ENCODE measurements around the gene DYNLT4. TPM values are rescaled to one million over a fixed set of nuclear protein-coding genes. Genes with fewer than 3 reads are reported as not detected.
"Not testable (repeated sequence)": the region's sequence is repeated elsewhere in the genome, so short reads cannot be mapped to it uniquely, and the experiment has no call there.

DYNLT4 gene
- total RNA-seq, 1 donor = not detected

GRCh38 chr1:44828841-44829440 is 21.8 kb upstream of the DYNLT4 start:
- no peak overlapping the region for H3K4me3 ChIP-seq (ENCODE audit: low read depth, low read length)
- no peak for TF ChIP-seq CTCF (IDR thresholded peaks at IDR 0.05; ENCODE audit: insufficient read depth, low read length)
- DNase-seq (ENCODE audit: low read depth) = no peak

- H3K4me3 ChIP-seq (ENCODE audit: low read depth, low read length) = no peak overlapping the region
- no peak for TF ChIP-seq CTCF (IDR thresholded peaks at IDR 0.05; ENCODE audit: insufficient read depth, low read length)
- DNase-seq (ENCODE audit: low read depth) = no peak
Observed at GRCh38 chr1:44828003-44828651, 21.0 kb upstream of the DYNLT4 start.

GRCh38 chr1:44827197-44828002 is 20.2 kb upstream of the DYNLT4 start:
- DNase-seq (ENCODE audit: low read depth) = no peak
- no peak overlapping the region for H3K4me3 ChIP-seq (ENCODE audit: low read depth, low read length)
- TF ChIP-seq CTCF (IDR thresholded peaks at IDR 0.05; ENCODE audit: insufficient read depth, low read length) = no peak

- H3K4me3 ChIP-seq (ENCODE audit: low read depth, low read length) = peak overlapping the region; percentile 13
- DNase-seq (ENCODE audit: low read depth) = peak; percentile 79
Observed at GRCh38 chr1:44826375-44827196, 19.4 kb upstream of the DYNLT4 start.

GRCh38 chr1:44824392-44824791 is 17.2 kb upstream of the DYNLT4 start:
- DNase-seq (ENCODE audit: low read depth); H3K4me3 ChIP-seq (ENCODE audit: low read depth, low read length): not testable (repeated sequence)

More at GRCh38 chr1:44826375-44827196, 19.4 kb upstream of the DYNLT4 start:
- peak; percentile 10 for TF ChIP-seq CTCF (IDR thresholded peaks at IDR 0.05; ENCODE audit: insufficient read depth, low read length)

- no peak for DNase-seq (ENCODE audit: low read depth)
- no peak for TF ChIP-seq CTCF (IDR thresholded peaks at IDR 0.05; ENCODE audit: insufficient read depth, low read length)
- no peak overlapping the region for H3K4me3 ChIP-seq (ENCODE audit: low read depth, low read length)
Observed at GRCh38 chr1:44822981-44823451, 15.9 kb upstream of the DYNLT4 start.
